Ishikawa (cell line): ENCODE measurements around the gene ELP5.

ENCODE experiments used
- CREB1 ChIP-seq: IDR thresholded peaks from 2 replicates; pipeline ENCODE4 v1.6.1; 2012; ENCODE audit warnings: low read depth
- EP300 ChIP-seq: IDR thresholded peaks from 2 replicates; pipeline ENCODE4 v1.6.1; 2012; ENCODE audit warnings: borderline replicate concordance
- RAD21 ChIP-seq: IDR thresholded peaks from 2 replicates; pipeline ENCODE4 v1.6.1; 2012; ENCODE audit warnings: low read depth
- TAF1 ChIP-seq: IDR thresholded peaks from 2 replicates; pipeline ENCODE4 v1.6.1; 2012; ENCODE audit warnings: low read depth, mild to moderate bottlenecking
- YY1 ChIP-seq: IDR thresholded peaks from 2 replicates; pipeline ENCODE4 v1.6.1; 2012; ENCODE audit warnings: low read depth
- ZBTB7A ChIP-seq: IDR thresholded peaks from 2 replicates; pipeline ENCODE4 v1.6.1; 2012; ENCODE audit warnings: low read depth
- TF ChIP-seq, protein P1 (sequence below): IDR thresholded peaks from 2 replicates; pipeline ENCODE4 v1.6.1; 2012
- TF ChIP-seq, protein P2 (sequence below): IDR thresholded peaks from 2 replicates; pipeline ENCODE4 v1.6.1; 2012; ENCODE audit warnings: low read depth, mild to moderate bottlenecking
- TF ChIP-seq, protein P3 (sequence below): IDR thresholded peaks from 2 replicates; pipeline ENCODE4 v1.6.1; 2012

DNA sequence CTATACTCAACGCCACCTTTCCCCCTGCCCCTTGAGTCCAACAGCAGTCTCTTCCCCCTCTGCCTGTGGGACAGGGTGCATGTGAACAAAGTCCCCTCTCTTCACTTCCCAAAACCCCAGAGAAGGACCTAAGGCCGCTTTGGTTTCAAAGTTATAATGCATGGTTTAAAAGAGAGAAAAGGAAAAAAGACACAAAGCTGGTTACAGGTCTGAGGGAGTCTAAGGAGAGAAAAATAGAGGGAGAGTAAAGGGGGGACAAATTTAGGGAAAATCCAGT, 8.6 kb upstream of the ELP5 start:
- TF ChIP-seq ZBTB7A (no peak), CREB1 (no peak), RAD21 (no peak), YY1 (no peak), TAF1 (no peak; the same call in 1 of the 2 replicates), EP300 (no peak)
- TF ChIP-seq, protein P1, sequence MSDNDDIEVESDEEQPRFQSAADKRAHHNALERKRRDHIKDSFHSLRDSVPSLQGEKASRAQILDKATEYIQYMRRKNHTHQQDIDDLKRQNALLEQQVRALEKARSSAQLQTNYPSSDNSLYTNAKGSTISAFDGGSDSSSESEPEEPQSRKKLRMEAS, result no peak
- TF ChIP-seq, protein P2, sequence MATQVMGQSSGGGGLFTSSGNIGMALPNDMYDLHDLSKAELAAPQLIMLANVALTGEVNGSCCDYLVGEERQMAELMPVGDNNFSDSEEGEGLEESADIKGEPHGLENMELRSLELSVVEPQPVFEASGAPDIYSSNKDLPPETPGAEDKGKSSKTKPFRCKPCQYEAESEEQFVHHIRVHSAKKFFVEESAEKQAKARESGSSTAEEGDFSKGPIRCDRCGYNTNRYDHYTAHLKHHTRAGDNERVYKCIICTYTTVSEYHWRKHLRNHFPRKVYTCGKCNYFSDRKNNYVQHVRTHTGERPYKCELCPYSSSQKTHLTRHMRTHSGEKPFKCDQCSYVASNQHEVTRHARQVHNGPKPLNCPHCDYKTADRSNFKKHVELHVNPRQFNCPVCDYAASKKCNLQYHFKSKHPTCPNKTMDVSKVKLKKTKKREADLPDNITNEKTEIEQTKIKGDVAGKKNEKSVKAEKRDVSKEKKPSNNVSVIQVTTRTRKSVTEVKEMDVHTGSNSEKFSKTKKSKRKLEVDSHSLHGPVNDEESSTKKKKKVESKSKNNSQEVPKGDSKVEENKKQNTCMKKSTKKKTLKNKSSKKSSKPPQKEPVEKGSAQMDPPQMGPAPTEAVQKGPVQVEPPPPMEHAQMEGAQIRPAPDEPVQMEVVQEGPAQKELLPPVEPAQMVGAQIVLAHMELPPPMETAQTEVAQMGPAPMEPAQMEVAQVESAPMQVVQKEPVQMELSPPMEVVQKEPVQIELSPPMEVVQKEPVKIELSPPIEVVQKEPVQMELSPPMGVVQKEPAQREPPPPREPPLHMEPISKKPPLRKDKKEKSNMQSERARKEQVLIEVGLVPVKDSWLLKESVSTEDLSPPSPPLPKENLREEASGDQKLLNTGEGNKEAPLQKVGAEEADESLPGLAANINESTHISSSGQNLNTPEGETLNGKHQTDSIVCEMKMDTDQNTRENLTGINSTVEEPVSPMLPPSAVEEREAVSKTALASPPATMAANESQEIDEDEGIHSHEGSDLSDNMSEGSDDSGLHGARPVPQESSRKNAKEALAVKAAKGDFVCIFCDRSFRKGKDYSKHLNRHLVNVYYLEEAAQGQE, result no peak
- TF ChIP-seq, protein P3, sequence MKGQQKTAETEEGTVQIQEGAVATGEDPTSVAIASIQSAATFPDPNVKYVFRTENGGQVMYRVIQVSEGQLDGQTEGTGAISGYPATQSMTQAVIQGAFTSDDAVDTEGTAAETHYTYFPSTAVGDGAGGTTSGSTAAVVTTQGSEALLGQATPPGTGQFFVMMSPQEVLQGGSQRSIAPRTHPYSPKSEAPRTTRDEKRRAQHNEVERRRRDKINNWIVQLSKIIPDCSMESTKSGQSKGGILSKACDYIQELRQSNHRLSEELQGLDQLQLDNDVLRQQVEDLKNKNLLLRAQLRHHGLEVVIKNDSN, result no peak
